GM12878 (cell line): Measurements from ENCODE around the gene IFT27. TPM values are rescaled to one million over a fixed set of nuclear protein-coding genes. Genes with fewer than 3 reads are reported as not detected.

Source experiments
- ATAC-seq: fragments of 200-7000 bp; cut with Tn5 transposase; 3 replicates; pipeline ENCODE4 v1.9.1; 2020; ENCODE audit warnings: mild to moderate bottlenecking, moderate library complexity
- BruUV-seq: library from RNA; stranded (reverse); fragments of 400-500 nt; replicated peaks from 2 replicates; lab custom pipeline; 2021; lab: Mats Ljungman, UMichigan
- CTCF ChIA-PET: fragments of 300-600 bp; sonication (Branson Sonifier 250); formaldehyde crosslinking; extraction: SDS; loops from one replicate; lab custom pipeline; 2021; ENCODE audit warnings: inconsistent platforms; lab: Yijun Ruan, JAX
- POLR2A ChIA-PET: fragments of 350-600 bp; formaldehyde crosslinking; extraction: SDS; loops from one replicate; lab custom pipeline; 2021; ENCODE audit warnings: inconsistent platforms; lab: Charles Lee
- RAD21 ChIA-PET: fragments of 300-600 bp; sonication (Branson Sonifier 250); formaldehyde crosslinking; loops from one replicate; lab custom pipeline; 2023; ENCODE audit warnings: antibody characterized with exemption; ENCODE audit not compliant: unreplicated experiment; lab: Charles Lee
- SMC1A ChIA-PET: fragments of 300-600 bp; sonication (Branson Sonifier 250); formaldehyde crosslinking; loops from one replicate; lab custom pipeline; 2023; ENCODE audit not compliant: unreplicated experiment, uncharacterized antibody; lab: Charles Lee
- DNase-seq: peaks from one replicate; pipeline ENCODE4 v3.0.0-alpha.2; 2011; ENCODE audit warnings: low read depth, low spot score
- FAIRE-seq: peaks from 3 replicates; lab custom pipeline; 2011; peaks lifted over from hg19 to GRCh38; lab: Jason Lieb, UNC
- H2AFZ ChIP-seq: 2 replicates; pipeline ENCODE4 v1.6.0; 2011; ENCODE audit warnings: low read depth, low read length, control low read depth; ENCODE audit not compliant: control insufficient read depth
- H3K27ac ChIP-seq: 2 replicates; pipeline ENCODE4 v1.5.1; 2011; ENCODE audit warnings: control low read depth; ENCODE audit not compliant: control insufficient read depth, insufficient read depth
- H3K27me3 ChIP-seq, 2 experiments: replicated peaks in 1 of 2; 2 replicates each; pipeline versions ENCODE4 v1.6.0 to v1.6.1; 2011; ENCODE audit warnings: low read length in 1 of 2; ENCODE audit not compliant: control insufficient read depth in 2 of 2, insufficient read depth in 2 of 2
- H3K36me3 ChIP-seq, 2 experiments: 2 replicates each; pipeline ENCODE4 v1.5.1; 2011; ENCODE audit warnings: low read length in 1 of 2; ENCODE audit not compliant: control insufficient read depth in 2 of 2, insufficient read depth in 2 of 2
- H3K4me1 ChIP-seq: 2 replicates; pipeline ENCODE4 v1.6.1; 2011; ENCODE audit warnings: mild to moderate bottlenecking, low read length, moderate library complexity, mixed read lengths; ENCODE audit not compliant: control insufficient read depth, insufficient read depth
- H3K4me2 ChIP-seq: 2 replicates; pipeline ENCODE4 v1.6.0; 2011; ENCODE audit warnings: control low read depth; ENCODE audit not compliant: control insufficient read depth, insufficient read depth
- H3K4me3 ChIP-seq: fragments of 200-600 bp; sonication (generic); 2 replicates; pipeline ENCODE4 v1.5.1; 2016
- H3K79me2 ChIP-seq: 2 replicates; pipeline ENCODE4 v1.6.0; 2011; ENCODE audit warnings: low read length; ENCODE audit not compliant: control insufficient read depth, insufficient read depth
- H3K9ac ChIP-seq: 2 replicates; pipeline ENCODE4 v1.8.0; 2011; ENCODE audit warnings: low read length, control low read depth, mixed read lengths; ENCODE audit not compliant: control insufficient read depth, insufficient read depth
- H3K9me3 ChIP-seq: replicated peaks from 3 replicates; pipeline ENCODE4 v1.5.1; 2011; ENCODE audit warnings: mild to moderate bottlenecking, low read length; ENCODE audit not compliant: control insufficient read depth, insufficient read depth
- H4K20me1 ChIP-seq: 2 replicates; pipeline ENCODE4 v1.6.0; 2011; ENCODE audit not compliant: control insufficient read depth, insufficient read depth
- BCL11A ChIP-seq: IDR thresholded peaks from 2 replicates; pipeline ENCODE4 v1.6.1; 2011; ENCODE audit warnings: low read depth, low read length
- BRCA1 ChIP-seq: IDR thresholded peaks from 2 replicates; pipeline ENCODE4 v1.6.1; 2011; ENCODE audit warnings: low read depth, low read length, improper control_type of control experiment
- FOXM1 ChIP-seq: IDR thresholded peaks from 2 replicates; pipeline ENCODE4 v1.6.1; 2012; ENCODE audit warnings: low read depth, mild to moderate bottlenecking, inconsistent platforms, low read length, moderate library complexity
- GABPA ChIP-seq: IDR thresholded peaks from 2 replicates; pipeline ENCODE4 v1.6.1; 2014; ENCODE audit warnings: antibody characterized with exemption, low read depth, mild to moderate bottlenecking, inconsistent platforms
- GATAD2B ChIP-seq: fragments of 450-650 bp; conservative IDR thresholded peaks from 2 replicates; pipeline ENCODE4 v1.6.1; 2017; ENCODE audit warnings: low read depth, mild to moderate bottlenecking, moderate library complexity
- NFYA ChIP-seq: IDR thresholded peaks from 2 replicates; pipeline ENCODE4 v1.6.1; 2011; ENCODE audit warnings: low read depth, mild to moderate bottlenecking, low read length, improper control_type of control experiment, borderline replicate concordance
- NR2F1 ChIP-seq: fragments of 450-650 bp; conservative IDR thresholded peaks from 2 replicates; pipeline ENCODE4 v1.6.1; 2017; ENCODE audit warnings: mild to moderate bottlenecking
- RAD21 ChIP-seq: IDR thresholded peaks from 2 replicates; pipeline ENCODE4 v1.6.1; 2011; ENCODE audit warnings: mild to moderate bottlenecking, low read depth, low read length, moderate library complexity; ENCODE audit not compliant: insufficient read depth
- RBBP5 ChIP-seq: fragments of 200-600 bp; sonication (generic); conservative IDR thresholded peaks from 2 replicates; pipeline ENCODE4 v1.6.1; 2016
- RCOR1 ChIP-seq: conservative IDR thresholded peaks from 2 replicates; pipeline ENCODE4 v1.6.1; 2012; ENCODE audit warnings: low read depth, low read length, improper control_type of control experiment
- SKIL ChIP-seq: fragments of 450-650 bp; IDR thresholded peaks from 2 replicates; pipeline ENCODE4 v1.6.1; 2017; ENCODE audit warnings: mild to moderate bottlenecking, low read depth, inconsistent platforms; ENCODE audit not compliant: poor library complexity, severe bottlenecking
- SMAD5 ChIP-seq: IDR thresholded peaks from 2 replicates; pipeline ENCODE4 v1.6.1; 2016; ENCODE audit warnings: antibody characterized with exemption, low read depth
- SP1 ChIP-seq: IDR thresholded peaks from one replicate; pipeline ENCODE4 v1.6.1; 2011; ENCODE audit warnings: low read depth, low read length
- SUPT20H ChIP-seq: IDR thresholded peaks from 2 replicates; pipeline ENCODE4 v1.6.1; 2011; ENCODE audit warnings: low read depth, mild to moderate bottlenecking, low read length, moderate library complexity, borderline replicate concordance; ENCODE audit not compliant: control insufficient read depth
- TAF1 ChIP-seq: IDR thresholded peaks from 2 replicates; pipeline ENCODE4 v1.6.1; 2011; ENCODE audit warnings: mild to moderate bottlenecking, low read depth, low read length, borderline replicate concordance
- TBL1XR1 ChIP-seq: IDR thresholded peaks from 2 replicates; pipeline ENCODE4 v1.6.1; 2012; ENCODE audit warnings: low read depth, low read length, improper control_type of control experiment
- ZNF592 ChIP-seq: fragments of 450-650 bp; IDR thresholded peaks from 2 replicates; pipeline ENCODE4 v1.6.1; 2017; ENCODE audit warnings: mild to moderate bottlenecking, moderate library complexity
- ZZZ3 ChIP-seq: IDR thresholded peaks from 2 replicates; pipeline ENCODE4 v1.6.1; 2011; ENCODE audit warnings: low read depth; ENCODE audit not compliant: control insufficient read depth, insufficient read length
- WGBS: methylation state at CpG from one replicate; pipeline ENCODE4 v1.1.6; 2016; ENCODE audit warnings: low lambda C conversion rate; ENCODE audit not compliant: insufficient replicate concordance, insufficient coverage; ENCODE audit errors: missing lambda C conversion rate; 5-methylcytosine and 5-hydroxymethylcytosine counted together
- in situ Hi-C: fragments of 300-500 bp; cut with MboI; formaldehyde crosslinking; loops from 9 replicates; pipeline ENCODE4 v1.14.3; 2018; ENCODE audit warnings: mixed read lengths
- intact Hi-C: fragments of 100-400 bp; cut with micrococcal nuclease; formaldehyde crosslinking; loops from one replicate; pipeline ENCODE4 v1.14.2; 2022; ENCODE audit not compliant: unreplicated experiment
- polyA plus RNA-seq, 11 experiments: library from polyadenylated mRNA; depleted of rRNA in 4 of 11; unstranded in 6 of 11; stranded (reverse) in 5 of 11; fragments of >200 nt; fragmentation: Nextera tagmentation in 4 of 11; fragmentation: Illumina TruSeq in 1 of 11; extraction: Ambion mirVana in 4 of 11; extraction: Trizol in 1 of 11; gene quantifications; 1 replicate in 1 of 11; 2 replicates in 10 of 11; pipeline versions ENCODE4 v1.2.1 to v1.2.3, GENCODE V29; 2011 to 2016; ENCODE audit warnings: inconsistent platforms in 2 of 11, missing spikeins in 2 of 11, low read depth in 1 of 11
- total RNA-seq, 4 experiments: library from RNA; depleted of rRNA in 3 of 4; stranded (reverse); fragments of >200 nt in 3 of 4; fragmentation: Illumina TruSeq in 1 of 4; extraction: Trizol in 1 of 4; gene quantifications; 2 replicates each; pipeline versions ENCODE4 v1.2.1 to v1.2.3, GENCODE V29; 2013 to 2021

IFT27 gene
- total and polyA plus RNA-seq, 10 of the 15 experiments (the other 5 are each of a cell fraction or from before 2014, with no cell fraction given), result 2.7 to 32.5 (median 10.2) TPM

- TF ChIP-seq SKIL, result no peak
- no peak for TF ChIP-seq BCL11A
- TF ChIP-seq, all 136 proteins: peak for 0
Observed at GRCh38 chr22:36764060-36764459, 11.9 kb downstream of the IFT27 start (continued).

GRCh38 chr22:36763576-36763975 lies 12.3 kb downstream of the IFT27 start:
- Histone ChIP-seq H3K27ac (no peak overlapping the region), H3K4me3 (no peak overlapping the region), H3K36me3 (no peaks in the 10 kb centered on the region), H3K4me2 (no peak overlapping the region), H4K20me1 (0 out of 2 replicates have a peak, but pooled peaks cover 3% of the 10 kb centered on the region), H3K4me1 (no peaks in the 10 kb centered on the region), H3K27me3 (no peaks in the 10 kb centered on the region; a peak in 1 of 4 replicates), H3K9me3 (no peaks in the 10 kb centered on the region), H2AFZ (no peak overlapping the region), H3K9ac (no peak overlapping the region), H3K79me2 (no peaks in the 10 kb centered on the region)
- ATAC-seq (no peak), FAIRE-seq (no peak), DNase-seq (no peak)
- ChIA-PET CTCF (no interaction called here), RAD21 (no interaction called here), POLR2A (no interaction called here), SMC1A (interaction anchor here (0.5 to 0.6 kb wide), 2 partner anchors 143 to 229 kb away, joined by 3 read pairs; no protein-coding TSS in a partner anchor)
- in situ Hi-C loops, result no loop called here
- BruUV-seq, result no TSS peak
- 81% methylated on average over 8 of the region's 8 CpGs for whole genome bisulfite sequencing
- intact Hi-C loops, result no loop called here
- no peak for TF ChIP-seq RAD21
- no peak for TF ChIP-seq SP1
- no peak for TF ChIP-seq GATAD2B
- TF ChIP-seq RCOR1, result no peak
- no peak for TF ChIP-seq BRCA1
- no peak for TF ChIP-seq NR2F1
- TF ChIP-seq TAF1, result no peak
- no peak for TF ChIP-seq ZNF592
- no peak for TF ChIP-seq SUPT20H
- no peak for TF ChIP-seq ZZZ3
- TF ChIP-seq NFYA, result no peak
- no peak for TF ChIP-seq SMAD5
- no peak for TF ChIP-seq TBL1XR1
- no peak for TF ChIP-seq FOXM1
- TF ChIP-seq GABPA, result no peak
- TF ChIP-seq RBBP5, result no peak
